Measurements from ENCODE around the gene PACSIN1.

PACSIN1 gene

GRCh38 chr6:34463299-34463698 is 2.6 kb upstream of the PACSIN1 start:
- in situ Hi-C loops (cut with HindIII; ENCODE audit: low sequenced_read_pairs), result no loop called here
- H3K4me3 ChIP-seq (ENCODE audit: low read depth, low read length), result no peak overlapping the region
- no peak for DNase-seq (ENCODE audit: low read depth)
- TF ChIP-seq CTCF (IDR thresholded peaks at IDR 0.05; ENCODE audit: low read depth, low read length, missing control alignments), result no peak

- H3K4me3 ChIP-seq (ENCODE audit: low read depth, low read length), result no peak overlapping the region
- no peak for DNase-seq (ENCODE audit: low read depth)
- no peak for TF ChIP-seq CTCF (IDR thresholded peaks at IDR 0.05; ENCODE audit: low read depth, low read length, missing control alignments)
- in situ Hi-C loops (cut with HindIII; ENCODE audit: low sequenced_read_pairs), result no loop called here
These were observed 2.0 kb upstream of the PACSIN1 start for GRCh38 chr6:34463849-34464248.

GRCh38 chr6:34466242-34467185 is 638 bp downstream of the PACSIN1 start:
- TF ChIP-seq CTCF (IDR thresholded peaks at IDR 0.05; ENCODE audit: low read depth, low read length, missing control alignments), result no peak
- no peak for DNase-seq (ENCODE audit: low read depth)
- in situ Hi-C loops (cut with HindIII; ENCODE audit: low sequenced_read_pairs), result no loop called here
- peak overlapping the region; percentile 27 for H3K4me3 ChIP-seq (ENCODE audit: low read depth, low read length)

GRCh38 chr6:34468378-34468892 is 2.6 kb downstream of the PACSIN1 start:
- DNase-seq (ENCODE audit: low read depth), result no peak
- no peak for TF ChIP-seq CTCF (IDR thresholded peaks at IDR 0.05; ENCODE audit: low read depth, low read length, missing control alignments)
- no peak overlapping the region for H3K4me3 ChIP-seq (ENCODE audit: low read depth, low read length)
- in situ Hi-C loops (cut with HindIII; ENCODE audit: low sequenced_read_pairs), result no loop called here

- in situ Hi-C loops (cut with HindIII; ENCODE audit: low sequenced_read_pairs), result no loop called here
- DNase-seq (ENCODE audit: low read depth), result no peak
- TF ChIP-seq CTCF (IDR thresholded peaks at IDR 0.05; ENCODE audit: low read depth, low read length, missing control alignments), result no peak
- no peak overlapping the region for H3K4me3 ChIP-seq (ENCODE audit: low read depth, low read length)
These were observed 3.6 kb downstream of the PACSIN1 start for GRCh38 chr6:34469499-34469898.

- in situ Hi-C loops (cut with HindIII; ENCODE audit: low sequenced_read_pairs), result no loop called here
- DNase-seq (ENCODE audit: low read depth), result no peak
These were observed 6.5 kb downstream of the PACSIN1 start for GRCh38 chr6:34472425-34472824.

More at GRCh38 chr6:34472425-34472824, 6.5 kb downstream of the PACSIN1 start:
- TF ChIP-seq CTCF (IDR thresholded peaks at IDR 0.05; ENCODE audit: low read depth, low read length, missing control alignments), result no peak
- no peak overlapping the region for H3K4me3 ChIP-seq (ENCODE audit: low read depth, low read length)
